K562 (cell line): ENCODE measurements around the gene SH3D19. TPM values are rescaled to one million over a fixed set of nuclear protein-coding genes. Genes with fewer than 3 reads are reported as not detected.

Source experiments
- ARID3B ChIP-seq: fragments of 250-450 bp; sonication (Bioruptor Pico); IDR thresholded peaks from 2 replicates; pipeline ENCODE4 v1.4.0; 2020; ENCODE audit warnings: borderline replicate concordance
- BCLAF1 ChIP-seq, 2 experiments: fragments of 450-650 bp in 1 of 2; IDR thresholded peaks; 2 replicates each; pipeline ENCODE4 v1.6.1; 2011 to 2017; ENCODE audit warnings: low read depth in 2 of 2, antibody characterized with exemption in 1 of 2, borderline replicate concordance in 1 of 2, low read length in 1 of 2, mild to moderate bottlenecking in 1 of 2, mixed read lengths in 1 of 2; ENCODE audit not compliant: control insufficient read depth in 1 of 2
- BDP1 ChIP-seq: IDR thresholded peaks from 3 replicates; pipeline ENCODE4 v1.6.1; 2011; ENCODE audit not compliant: insufficient read length, insufficient read depth
- CEBPB ChIP-seq: fragments of 450-650 bp; IDR thresholded peaks from 2 replicates; pipeline ENCODE4 v1.6.1; 2016; ENCODE audit warnings: missing genetic modification characterization, missing compliant biosample characterization
- EP300 ChIP-seq: IDR thresholded peaks from 2 replicates; pipeline ENCODE4 v1.6.1; 2012; ENCODE audit warnings: low read length, improper control_type of control experiment
- GTF2B ChIP-seq: IDR thresholded peaks from 2 replicates; pipeline ENCODE4 v1.6.1; 2011; ENCODE audit not compliant: insufficient read length; ENCODE audit errors: extremely low read depth
- GTF2F1 ChIP-seq: IDR thresholded peaks from 2 replicates; pipeline ENCODE4 v1.6.1; 2011; ENCODE audit warnings: low read depth, low read length, improper control_type of control experiment
- IRF9 ChIP-seq: fragments of 450-650 bp; IDR thresholded peaks from 2 replicates; pipeline ENCODE4 v1.6.1; 2016; ENCODE audit warnings: missing biosample characterization, missing genetic modification characterization
- L3MBTL2 ChIP-seq: fragments of 450-650 bp; IDR thresholded peaks from 2 replicates; pipeline ENCODE4 v1.6.1; 2016; ENCODE audit warnings: mild to moderate bottlenecking, moderate library complexity
- MYBL2 ChIP-seq, 2 experiments: fragments of 450-650 bp in 1 of 2; sonication (generic) in 1 of 2; formaldehyde crosslinking in 1 of 2; IDR thresholded peaks; 2 replicates each; pipeline versions ENCODE4 v1.6.1 to v1.8.1; 2017 to 2022; ENCODE audit warnings: borderline replicate concordance in 1 of 2, inconsistent platforms in 1 of 2, low read depth in 1 of 2, mild to moderate bottlenecking in 1 of 2, missing genetic modification reagents in 1 of 2, moderate library complexity in 1 of 2
- NEUROD1 ChIP-seq: fragments of 150-350 bp; IDR thresholded peaks from 2 replicates; pipeline ENCODE4 v1.6.1; 2014; ENCODE audit warnings: borderline replicate concordance, low read length, low read depth; ENCODE audit not compliant: partially characterized antibody
- PCBP1 ChIP-seq: fragments of 200-400 bp; formaldehyde crosslinking; IDR thresholded peaks from 2 replicates; pipeline ENCODE4 v1.6.1; 2018; ENCODE audit warnings: mild to moderate bottlenecking, low read depth, low read length; ENCODE audit not compliant: poor library complexity, severe bottlenecking
- PML ChIP-seq: IDR thresholded peaks from 2 replicates; pipeline ENCODE4 v1.6.1; 2012; ENCODE audit warnings: low read length, inconsistent platforms
- PYGO2 ChIP-seq: fragments of 450-650 bp; IDR thresholded peaks from 2 replicates; pipeline ENCODE4 v1.6.1; 2016; ENCODE audit warnings: mild to moderate bottlenecking, missing genetic modification characterization, moderate library complexity, missing compliant biosample characterization
- RBM34 ChIP-seq: fragments of 200-400 bp; formaldehyde crosslinking; IDR thresholded peaks from 2 replicates; pipeline ENCODE4 v1.6.1; 2018; ENCODE audit warnings: low read length, borderline replicate concordance; ENCODE audit not compliant: insufficient read depth
- SMARCC2 ChIP-seq: fragments of 450-650 bp; IDR thresholded peaks from 2 replicates; pipeline ENCODE4 v1.6.1; 2017; ENCODE audit warnings: antibody characterized with exemption, moderate library complexity, mild to moderate bottlenecking, low read depth
- SOX6 ChIP-seq: fragments of 450-650 bp; IDR thresholded peaks from 2 replicates; pipeline ENCODE4 v1.6.1; 2014; ENCODE audit warnings: mild to moderate bottlenecking
- SRSF1 ChIP-seq: fragments of 200-400 bp; formaldehyde crosslinking; IDR thresholded peaks from 2 replicates; pipeline ENCODE4 v1.6.1; 2017; ENCODE audit warnings: mild to moderate bottlenecking, low read depth, low read length, moderate library complexity
- TCF3 ChIP-seq: sonication (generic); formaldehyde crosslinking; IDR thresholded peaks from 2 replicates; pipeline ENCODE4 v1.4.0; 2020; ENCODE audit warnings: mild to moderate bottlenecking, missing genetic modification reagents
- ZEB2 ChIP-seq: fragments of 450-650 bp; IDR thresholded peaks from 2 replicates; pipeline ENCODE4 v1.6.1; 2016
- ZNF3 ChIP-seq: fragments of 250-450 bp; sonication (Bioruptor Pico); IDR thresholded peaks from 2 replicates; pipeline ENCODE4 v1.5.0; 2021; ENCODE audit warnings: mild to moderate bottlenecking, moderate library complexity
- polyA plus RNA-seq, 8 experiments: library from polyadenylated mRNA; depleted of rRNA in 4 of 8; stranded (reverse) in 5 of 8; unstranded in 3 of 8; fragments of >200 nt; fragmentation: Nextera tagmentation in 2 of 8; fragmentation: Illumina TruSeq in 1 of 8; extraction: Ambion mirVana in 2 of 8; extraction: Trizol in 1 of 8; gene quantifications; 2 replicates each; pipeline versions ENCODE4 v1.2.1 to v1.2.3, GENCODE V29; 2011 to 2014; ENCODE audit warnings: inconsistent platforms in 1 of 8, missing spikeins in 1 of 8
- total RNA-seq, 7 experiments: library from RNA; depleted of rRNA in 6 of 7; stranded (reverse); fragments of >200 nt in 6 of 7; fragmentation: Illumina TruSeq in 2 of 7; extraction: Trizol in 2 of 7; gene quantifications; 2 replicates each; pipeline versions ENCODE4 v1.2.1 to v1.2.3, GENCODE V29; 2011 to 2021; ENCODE audit warnings: low replicate concordance in 1 of 7

SH3D19 gene
- total and polyA plus RNA-seq, 9 of the 15 experiments (the other 6 are each of a cell fraction or from before 2014, with no cell fraction given), result 0.42 to 2.2 (median 1.1) TPM; not detected in 6

GRCh38 chr4:151099229-151099975 is 226.0 kb downstream of the SH3D19 start, which contains the start of gene RPS3A (continued):
- peak; percentile 87 for TF ChIP-seq PML
- peak; percentile 73 for TF ChIP-seq SOX6
- TF ChIP-seq GTF2F1, result peak; percentile 97
- TF ChIP-seq SMARCC2, result no peak
- peak; percentile 83; the same call in 1 of the 2 replicates for TF ChIP-seq SRSF1
- TF ChIP-seq ARID3B (CRISPR knock-in tag), result no peak
- no peak for TF ChIP-seq ZNF3 (CRISPR knock-in tag)
- TF ChIP-seq EP300, result peak; percentile 55
- TF ChIP-seq BCLAF1 (IDR thresholded peaks at IDR 0.05; ENCODE audit: borderline replicate concordance in 1 of 2, control insufficient read depth in 1 of 2, low read depth in 2 of 2, low read length in 1 of 2), result peak in 1 of 2 experiments; percentile 95; a peak in 2 of 4 replicates
- TF ChIP-seq IRF9, result peak; percentile 50; the same call in 1 of the 2 replicates
- peak; percentile 98 for TF ChIP-seq CEBPB (tag)
- no peak for TF ChIP-seq BDP1
- TF ChIP-seq RBM34, result no peak
- peak; percentile 81 for TF ChIP-seq L3MBTL2
- peak; percentile 95 for TF ChIP-seq GTF2B
- peak; percentile 43; the same call in 1 of the 2 replicates for TF ChIP-seq MYBL2 (IDR thresholded peaks at IDR 0.05; ENCODE audit: low read depth)
- TF ChIP-seq MYBL2 (CRISPR knock-in tag; IDR thresholded peaks at IDR 0.05; ENCODE audit: borderline replicate concordance), result no peak
- peak; percentile 77 for TF ChIP-seq PCBP1
- TF ChIP-seq NEUROD1, result peak; percentile 83
- peak; percentile 52; the same call in 1 of the 2 replicates for TF ChIP-seq TCF3 (CRISPR knock-in tag)
- TF ChIP-seq PYGO2 (tag), result no peak
- TF ChIP-seq ZEB2, result peak; percentile 50; the same call in 1 of the 2 replicates
